GM19395 (cell line): ENCODE results near the gene STIM1.
"Not testable (repeated sequence)": the region's sequence is repeated elsewhere in the genome, so short reads cannot be mapped to it uniquely, and the experiment has no call there.

Experiments used
- ATAC-seq: cut with Tn5 transposase; IDR thresholded peaks from one replicate; pipeline ENCODE4 v1.9.1; 2021; ENCODE audit warnings: mild to moderate bottlenecking, moderate library complexity; ENCODE audit not compliant: unreplicated experiment

The STIM1 gene

DNA sequence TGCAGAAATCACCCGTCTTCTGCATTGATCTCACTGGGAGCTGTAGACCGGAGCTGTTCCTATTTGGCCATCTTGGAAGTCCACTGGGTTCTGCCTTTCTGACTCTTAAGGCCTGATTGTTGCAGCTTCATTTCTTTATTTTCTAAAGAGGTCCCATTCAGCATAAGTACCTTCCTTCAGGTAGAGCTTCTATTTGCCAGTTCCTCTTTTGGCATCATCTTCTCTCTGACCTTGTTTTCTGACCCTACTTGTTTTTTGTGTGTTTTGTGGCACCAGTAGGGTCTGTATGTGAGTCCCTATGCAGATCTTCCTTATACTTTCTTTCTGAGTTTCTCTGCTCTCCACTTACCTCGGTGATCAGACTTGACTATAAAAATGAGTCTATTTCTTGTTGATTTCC lies 161.7 kb downstream of the STIM1 start:
- no peak for ATAC-seq

DNA sequence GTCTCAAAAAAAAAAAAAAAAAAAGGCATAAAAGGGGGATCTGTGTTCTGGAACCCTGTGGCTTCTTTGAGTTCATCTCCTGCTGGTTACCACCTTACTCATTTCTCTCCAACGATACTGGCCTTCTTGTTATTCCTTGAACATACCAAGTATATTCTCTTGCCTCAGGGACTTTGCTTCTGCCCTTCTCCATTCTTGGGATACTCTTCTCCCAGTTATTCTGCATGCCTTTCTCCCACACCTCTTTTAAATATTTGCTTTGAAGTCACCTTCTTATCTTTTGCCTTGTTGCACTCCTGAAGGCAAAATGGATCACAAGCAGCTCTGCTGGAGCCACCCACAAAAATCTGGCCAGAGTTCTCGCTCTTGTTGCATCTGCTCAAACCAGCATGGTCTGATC lies 163.2 kb downstream of the STIM1 start:
- ATAC-seq: no peak

DNA sequence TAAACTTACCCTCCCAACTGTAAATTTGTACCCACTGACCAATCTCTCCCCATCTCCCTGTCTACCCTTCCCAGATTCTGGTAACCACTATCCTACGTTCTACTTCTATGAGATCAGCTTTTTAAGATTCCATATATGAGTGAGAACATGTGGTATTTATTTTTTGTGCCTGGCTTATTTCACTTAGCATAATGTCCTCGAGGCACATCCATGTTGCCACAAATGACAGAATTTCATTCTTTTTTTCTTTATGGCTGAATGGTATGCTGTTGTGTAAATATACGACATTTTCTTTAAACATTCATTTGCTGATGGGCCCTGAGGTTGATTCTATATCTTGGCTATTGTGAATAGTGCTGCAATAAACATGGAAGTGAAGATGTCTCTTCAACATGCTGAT lies 164.4 kb downstream of the STIM1 start:
- no peak for ATAC-seq

DNA sequence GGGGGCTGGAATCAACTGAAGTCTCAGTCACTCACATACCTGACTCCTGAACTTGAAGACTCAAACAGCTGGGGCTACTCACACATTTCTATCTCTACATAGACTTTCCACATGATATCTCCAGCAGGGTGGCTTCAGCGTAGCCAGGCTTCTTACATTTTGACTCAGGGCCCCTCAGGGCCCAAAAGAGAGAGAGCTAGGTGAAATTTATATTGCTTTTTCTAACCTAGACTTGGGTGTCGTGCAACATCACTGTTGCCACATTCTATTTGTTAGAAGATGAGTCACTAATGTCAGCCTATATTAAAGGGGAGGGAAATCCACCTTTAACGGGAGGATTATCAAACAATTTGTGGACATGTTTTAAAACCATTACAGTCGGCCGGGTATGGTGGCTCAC lies 167.2 kb downstream of the STIM1 start:
- no peak for ATAC-seq

DNA sequence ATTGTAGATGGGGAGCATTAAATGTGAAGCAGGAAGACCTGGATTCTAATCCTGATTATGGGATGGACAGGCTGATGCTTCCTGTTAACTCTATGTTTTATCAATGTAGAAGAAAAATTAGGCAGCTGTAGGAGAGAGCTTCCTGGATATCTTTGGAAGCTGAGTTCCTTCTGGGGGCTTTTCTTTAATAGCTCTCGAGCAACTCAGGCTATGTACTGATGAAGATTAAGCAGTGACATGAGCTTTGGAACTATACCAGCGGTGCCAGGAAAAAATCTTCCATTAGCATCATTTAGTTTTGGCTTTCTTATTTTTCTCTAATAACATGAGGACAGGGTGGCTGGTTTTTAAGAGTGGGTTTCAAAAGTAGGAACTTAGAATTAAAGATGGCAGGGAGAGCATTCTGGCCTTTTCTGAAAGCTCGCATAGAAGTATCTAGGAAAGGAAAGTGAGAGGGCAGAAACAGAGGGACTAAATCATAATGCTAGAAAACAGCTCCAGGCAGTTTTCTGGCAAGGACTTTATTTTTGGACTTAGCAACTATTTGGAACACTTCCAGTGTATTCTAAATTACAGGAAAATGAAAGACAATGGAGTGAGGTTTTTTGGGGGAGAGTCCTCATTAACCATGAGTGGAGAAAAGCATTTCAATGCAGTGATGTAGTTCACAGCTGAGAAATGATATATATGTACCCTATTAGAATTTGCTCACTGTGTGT lies 169.9 kb downstream of the STIM1 start:
- no peak for ATAC-seq

DNA sequence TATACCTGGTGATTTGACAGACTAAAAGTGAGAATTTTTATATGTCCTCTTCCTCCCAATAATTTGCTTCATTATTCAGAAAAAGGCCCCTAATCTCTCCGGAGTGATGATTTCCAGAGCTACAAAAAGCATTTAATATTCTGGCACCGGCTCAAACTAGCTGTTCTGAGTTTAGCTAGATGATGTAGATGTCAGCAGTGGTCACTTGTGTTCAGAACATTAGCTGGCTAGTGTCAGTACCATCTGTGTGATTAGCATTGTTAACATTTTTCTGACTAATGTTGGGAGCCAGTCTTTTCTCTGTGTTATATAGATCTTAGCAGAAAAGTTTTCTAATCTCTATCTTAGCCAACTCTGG lies 170.5 kb downstream of the STIM1 start:
- no peak for ATAC-seq

DNA sequence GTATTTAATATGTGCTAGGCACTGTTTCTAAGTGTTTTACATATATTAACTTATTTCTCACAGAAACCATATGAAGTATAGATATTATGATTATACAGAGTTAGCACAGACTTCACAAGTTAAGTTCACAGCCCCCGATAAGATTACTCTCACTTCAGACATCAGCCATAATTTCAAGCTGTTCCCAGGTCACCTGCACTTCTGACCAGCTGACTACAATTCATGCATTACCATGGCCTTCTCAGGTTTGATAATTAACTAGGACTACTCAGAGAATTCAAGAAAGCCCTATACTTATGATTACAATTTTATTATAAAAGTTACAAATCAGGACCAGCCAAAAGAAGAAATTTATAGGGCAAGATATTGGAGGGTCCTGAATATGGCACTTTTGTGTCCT lies 170.9 kb downstream of the STIM1 start:
- no peak for ATAC-seq

DNA sequence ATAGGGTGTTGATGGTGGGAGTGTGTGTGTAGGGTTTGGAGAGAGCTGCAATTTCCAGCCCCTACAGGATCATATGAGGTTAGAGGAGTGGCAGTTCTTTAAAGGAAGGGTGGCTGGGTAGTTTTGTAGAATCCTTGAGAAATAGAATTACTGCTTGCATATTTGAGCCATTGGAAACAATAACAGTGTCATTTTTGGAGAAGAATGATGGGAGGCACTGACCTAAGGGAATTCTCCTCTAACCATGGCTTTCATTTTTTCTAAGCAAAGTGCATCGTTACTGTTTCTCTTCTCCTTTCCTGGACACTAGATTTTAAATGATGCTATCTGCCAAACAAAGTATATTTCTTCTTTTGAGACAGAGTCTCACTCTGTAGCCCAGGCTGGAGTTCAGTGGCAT lies 172.3 kb downstream of the STIM1 start:
- no peak for ATAC-seq

DNA sequence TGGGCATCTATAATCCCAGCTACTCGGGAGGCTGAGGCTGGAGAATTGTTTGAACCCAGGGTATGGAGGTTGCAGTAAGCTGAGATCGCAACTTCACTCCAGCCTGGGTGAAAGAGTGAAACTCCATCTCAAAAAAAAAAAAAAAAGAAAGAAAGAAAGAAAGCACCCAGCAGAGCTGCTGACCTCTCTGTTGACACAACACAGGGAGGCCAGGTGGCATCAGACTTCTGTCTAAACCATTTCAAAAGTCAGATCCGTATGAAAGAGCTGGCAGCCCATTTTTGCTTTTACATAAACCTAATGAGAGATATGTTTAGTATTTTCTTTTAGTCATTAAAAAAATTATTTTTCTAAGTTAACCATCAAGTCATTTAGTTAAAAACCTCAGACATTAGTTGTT lies 174.7 kb downstream of the STIM1 start:
- ATAC-seq: no peak

DNA sequence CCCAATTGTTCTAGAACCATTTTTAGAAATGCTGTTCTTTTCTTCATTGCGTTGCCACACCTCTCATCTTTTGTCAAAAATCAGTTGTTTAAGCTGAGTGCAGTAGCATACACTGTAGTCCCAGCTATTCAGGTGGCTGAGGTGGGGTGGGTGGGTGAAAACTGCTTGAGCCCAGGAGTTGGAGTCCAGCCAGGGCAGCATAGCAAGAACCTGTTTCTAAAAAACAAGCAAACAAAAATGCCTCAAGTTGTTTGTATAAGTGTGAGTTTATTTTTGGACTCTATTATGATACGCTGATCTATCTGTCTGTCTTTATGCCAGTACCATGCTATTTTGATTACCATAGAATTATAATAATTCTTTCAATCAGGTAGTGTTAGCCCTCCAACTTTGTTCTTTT lies 176.6 kb downstream of the STIM1 start:
- ATAC-seq: no peak

DNA sequence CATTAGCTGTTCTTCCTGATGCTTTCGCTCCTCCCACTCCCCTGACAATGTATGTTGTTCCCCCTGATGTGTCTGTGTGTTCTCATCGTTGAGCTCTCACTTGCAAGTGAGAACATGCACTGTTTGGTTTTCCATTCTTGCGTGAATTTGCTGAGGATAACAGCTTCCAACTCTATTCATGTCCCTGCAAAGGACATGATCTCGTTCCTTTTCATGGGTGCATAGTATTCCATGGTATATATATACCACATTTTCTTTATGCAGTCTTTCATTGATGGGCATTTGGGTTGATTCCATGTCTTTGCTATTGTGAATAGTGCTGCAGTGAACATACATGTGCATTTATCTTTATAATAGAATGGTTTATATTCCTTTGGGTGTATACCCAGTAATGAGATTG lies 180.5 kb downstream of the STIM1 start:
- ATAC-seq: no peak

DNA sequence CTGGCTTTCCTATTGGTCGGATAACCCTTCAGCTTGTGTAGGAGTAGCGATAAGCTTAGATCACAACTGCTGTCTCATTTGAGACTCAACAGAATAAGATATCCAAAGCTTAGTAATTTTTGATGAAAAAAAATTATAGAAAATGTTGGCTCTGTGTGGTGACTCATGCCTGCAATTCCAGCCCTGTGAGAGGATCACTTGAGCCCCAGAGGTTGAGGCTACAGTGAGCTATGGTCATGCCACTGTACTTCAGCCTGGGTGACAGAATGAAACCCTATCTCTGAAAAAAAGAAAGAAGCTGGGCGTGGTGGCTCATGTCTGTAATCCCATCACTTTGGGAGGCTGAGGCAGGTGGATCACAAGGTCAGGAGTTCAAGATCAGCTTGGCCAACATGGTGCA lies 183.5 kb downstream of the STIM1 start:
- no peak for ATAC-seq

DNA sequence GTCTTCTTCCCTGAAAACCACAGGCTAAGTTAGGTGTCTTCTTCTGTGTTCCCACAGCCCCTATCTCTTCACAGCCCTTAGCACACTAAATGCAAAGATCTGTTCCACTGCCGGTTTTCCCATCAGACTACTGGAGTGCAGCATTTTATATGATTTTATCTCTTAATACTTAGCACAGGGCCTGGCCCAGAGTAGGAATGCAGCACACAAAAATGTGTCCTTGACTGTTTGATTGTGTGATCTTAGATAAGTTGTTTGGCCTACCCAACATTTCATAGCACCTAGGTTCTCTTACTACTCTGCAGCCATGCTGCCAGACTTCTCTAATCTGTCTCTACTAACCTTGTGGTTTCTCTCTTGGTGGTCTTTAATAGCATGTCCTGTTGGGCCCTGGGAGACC lies 185.0 kb downstream of the STIM1 start:
- ATAC-seq: no peak

DNA sequence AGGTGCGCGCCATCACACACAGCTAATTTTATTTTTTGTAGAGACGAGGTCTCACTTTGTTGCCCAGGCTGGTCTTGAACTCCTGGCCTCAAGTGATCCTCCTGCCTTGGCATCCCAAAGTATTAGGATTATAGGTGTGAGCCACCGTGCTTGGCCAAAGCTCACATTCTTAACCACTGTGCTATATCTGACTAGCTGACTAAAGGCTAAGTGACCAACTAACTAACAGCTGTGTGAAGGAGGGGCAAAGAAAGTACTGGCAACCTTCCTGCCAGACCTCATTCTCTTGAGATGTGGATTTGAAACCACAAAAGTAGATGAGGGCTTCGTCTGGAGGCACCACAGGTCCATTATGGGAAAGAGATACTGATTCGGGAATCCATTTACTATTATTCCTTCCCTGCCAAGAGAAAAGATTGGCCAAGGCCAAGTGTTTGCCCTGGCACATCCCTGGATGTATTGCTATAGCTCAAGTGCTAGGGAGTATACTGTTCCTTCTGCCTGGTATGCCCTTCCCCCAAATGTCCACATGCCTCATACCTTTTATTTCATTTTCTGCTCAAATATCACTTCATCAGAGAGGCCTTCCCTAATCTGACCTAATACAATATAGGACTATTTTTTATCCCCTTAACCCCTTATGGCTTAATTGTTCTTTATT lies 186.4 kb downstream of the STIM1 start:
- ATAC-seq: no peak

DNA sequence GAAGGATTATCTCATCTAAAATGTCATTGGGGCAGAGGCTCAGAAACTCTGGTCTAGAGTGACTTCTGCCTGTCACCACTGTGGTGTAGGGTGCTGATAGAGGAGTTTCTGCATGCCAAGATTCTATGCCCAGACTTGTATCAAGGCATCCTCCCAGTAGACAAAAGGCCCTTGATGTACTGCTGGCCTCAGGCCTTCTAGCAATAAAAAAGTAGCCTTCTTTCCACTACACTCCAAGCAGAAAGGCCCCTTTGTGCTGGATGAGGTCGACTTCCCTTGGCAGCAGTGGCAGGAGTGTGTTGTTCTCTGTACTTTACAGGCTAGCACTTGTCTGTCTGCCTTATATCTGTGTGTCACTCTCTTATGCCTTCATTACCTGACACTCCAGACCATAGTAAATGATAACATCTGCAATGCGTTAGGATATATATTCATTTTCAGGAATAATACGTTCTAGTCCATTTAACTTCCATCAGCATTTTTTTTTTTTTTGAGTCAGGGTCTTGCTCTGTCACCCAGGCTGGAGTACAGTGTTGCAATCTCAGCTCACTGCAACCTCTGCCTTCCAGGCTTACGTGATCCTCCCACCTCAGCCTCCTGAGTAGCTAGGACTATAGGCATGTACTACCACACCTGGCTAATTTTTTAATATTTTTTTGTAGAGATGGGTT lies 189.6 kb downstream of the STIM1 start:
- ATAC-seq: no peak

DNA sequence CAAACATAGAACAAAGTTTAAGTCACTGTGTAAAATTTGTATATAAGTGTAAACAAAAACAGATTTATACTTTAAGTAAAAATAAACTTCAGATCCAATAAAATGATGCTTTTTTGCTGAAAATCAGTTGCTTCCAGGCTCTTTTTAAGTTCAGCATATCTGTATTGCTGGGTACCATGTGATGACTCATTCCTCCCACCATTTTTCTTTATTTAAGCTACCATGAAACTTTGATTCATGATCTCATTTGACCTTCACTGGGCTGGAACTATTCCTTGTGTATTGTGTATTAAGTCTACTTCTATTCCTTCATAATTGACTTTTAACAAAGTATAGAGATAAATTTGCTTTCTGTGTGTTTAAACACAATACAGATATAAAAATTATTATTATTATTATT lies 192.9 kb downstream of the STIM1 start:
- no peak for ATAC-seq

DNA sequence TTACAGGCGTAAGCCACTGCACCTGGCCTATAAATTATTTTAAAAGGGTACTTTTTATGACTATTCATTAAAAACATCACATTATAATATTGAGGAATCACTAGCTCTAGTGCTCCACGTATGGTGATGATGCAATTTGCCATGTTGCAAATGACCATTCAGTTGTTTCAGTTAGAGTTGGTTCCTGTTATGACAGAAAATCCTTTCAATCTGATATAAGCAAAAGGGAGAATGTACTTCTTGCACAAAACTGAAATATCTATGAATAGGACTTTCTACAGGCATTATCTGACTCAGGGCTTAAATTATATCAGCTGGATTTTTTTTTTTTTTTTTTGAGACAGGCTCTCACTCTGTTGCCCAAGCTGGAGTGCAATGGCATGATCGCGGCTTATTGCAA lies 193.5 kb downstream of the STIM1 start:
- peak; percentile 60 for ATAC-seq

DNA sequence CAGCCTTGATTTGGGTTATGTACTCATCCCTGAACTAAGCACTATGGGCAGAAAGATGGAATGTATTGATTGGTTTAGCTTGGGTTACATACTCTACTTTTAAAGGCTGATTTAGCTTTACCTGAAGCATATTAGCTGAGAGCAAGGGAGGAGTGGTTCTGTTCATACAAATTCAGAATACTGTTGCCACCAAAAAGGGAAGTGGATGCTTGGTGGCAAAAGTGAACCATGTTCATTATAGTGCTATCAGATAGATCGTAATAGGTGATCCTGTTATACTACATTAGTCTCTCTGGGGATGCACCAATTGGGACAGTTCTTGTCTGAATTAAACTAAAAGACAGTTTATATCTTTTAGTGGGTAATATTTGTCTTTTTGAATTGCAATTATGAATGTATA lies 194.7 kb downstream of the STIM1 start:
- no peak for ATAC-seq

DNA sequence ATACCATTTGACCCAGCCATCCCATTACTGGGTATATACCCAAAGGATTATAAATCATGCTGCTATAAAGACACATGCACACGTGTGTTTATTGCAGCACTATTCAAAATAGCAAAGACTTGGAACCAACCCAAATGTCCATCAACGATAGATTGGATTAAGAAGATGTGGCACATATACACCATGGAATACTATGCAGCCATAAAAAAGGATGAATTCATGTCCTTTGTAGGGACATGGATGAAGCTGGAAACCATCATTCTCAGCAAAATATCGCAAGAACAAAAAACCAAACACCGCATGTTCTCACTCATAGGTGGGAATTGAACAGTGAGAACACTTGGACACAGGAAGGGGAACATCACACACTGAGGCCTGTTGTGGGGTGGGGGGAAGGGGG lies 197.7 kb downstream of the STIM1 start:
- not testable (repeated sequence) for ATAC-seq

DNA sequence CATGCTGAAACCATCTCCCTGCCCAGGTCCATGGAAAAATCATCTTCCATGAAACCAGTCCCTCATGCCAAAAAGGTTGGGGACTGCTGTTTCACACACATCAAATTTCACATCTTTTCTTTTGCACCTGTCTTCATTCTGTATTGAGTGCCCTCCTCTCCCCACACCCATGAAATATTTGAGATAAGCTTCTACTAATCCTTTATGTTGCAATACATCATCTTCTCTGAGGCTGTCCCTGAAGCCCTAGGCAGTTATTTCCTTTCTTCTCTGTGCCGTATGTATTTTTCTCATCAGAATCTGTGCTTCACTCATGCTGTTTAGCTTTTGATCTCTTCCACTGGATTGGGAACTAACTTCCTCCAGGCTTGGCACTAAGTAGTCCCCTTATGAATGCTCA lies 199.2 kb downstream of the STIM1 start:
- ATAC-seq: no peak

DNA sequence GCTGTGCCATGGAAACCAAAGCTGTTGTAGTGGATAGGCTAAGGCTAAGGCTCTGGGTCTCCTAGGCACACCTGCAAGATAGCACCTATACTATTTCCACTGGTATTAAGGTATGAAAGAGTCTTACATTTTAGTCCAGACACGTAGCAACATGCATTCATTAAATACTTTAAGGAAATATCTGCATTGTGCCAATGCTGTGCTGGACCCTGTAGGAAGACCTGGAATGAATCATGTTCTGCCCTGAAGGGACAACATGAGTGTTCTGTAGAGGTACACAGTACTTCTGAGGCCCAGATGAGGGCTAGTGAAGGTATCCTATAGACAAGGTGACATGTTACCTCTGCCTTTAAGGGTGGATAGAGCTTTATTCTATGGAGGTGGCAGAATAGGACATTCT lies 204.0 kb downstream of the STIM1 start:
- ATAC-seq: no peak

DNA sequence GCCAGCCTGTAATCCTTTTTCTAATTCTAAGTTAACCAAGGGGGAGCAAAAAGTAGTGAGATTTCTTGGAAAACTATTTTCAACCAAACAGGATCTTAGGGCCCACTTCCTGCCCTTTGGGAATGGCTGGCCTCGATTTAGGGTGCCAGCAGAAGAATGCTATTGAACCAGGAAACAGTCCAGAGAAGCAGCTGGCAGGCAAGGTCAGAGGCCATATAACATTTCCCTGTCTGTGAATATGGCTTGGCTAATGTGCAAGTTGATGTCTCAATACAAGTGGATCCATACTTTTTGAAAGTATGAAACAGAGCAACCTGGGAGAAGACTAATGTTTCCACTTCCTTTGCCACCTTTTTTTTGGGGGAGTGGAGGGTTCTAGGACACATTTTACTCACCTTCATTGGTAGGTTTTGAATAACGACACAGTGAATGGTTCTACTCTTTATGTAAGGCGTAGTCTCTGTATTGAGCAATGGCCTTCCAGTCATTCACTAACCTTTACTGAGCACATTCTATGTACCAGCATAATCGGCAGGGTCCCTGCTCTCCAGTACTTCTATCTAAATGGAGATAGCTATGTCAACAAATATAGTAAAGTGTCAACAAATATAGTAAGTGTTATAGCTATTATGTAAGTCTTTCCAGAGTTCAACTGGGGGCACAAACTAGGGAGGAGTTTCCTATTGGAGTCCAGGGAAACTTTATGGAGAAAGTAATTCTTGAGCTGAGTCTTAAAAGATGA lies 204.9 kb downstream of the STIM1 start:
- no peak for ATAC-seq
